HG03108 (cell line): ENCODE measurements around the gene PDIA2.
"Not testable (repeated sequence)": the region's sequence is repeated elsewhere in the genome, so short reads cannot be mapped to it uniquely, and the experiment has no call there.

Experiments
- ATAC-seq: cut with Tn5 transposase; IDR thresholded peaks from one replicate; pipeline ENCODE4 v1.9.1; 2021; ENCODE audit warnings: moderate library complexity; ENCODE audit not compliant: unreplicated experiment

The PDIA2 gene

DNA sequence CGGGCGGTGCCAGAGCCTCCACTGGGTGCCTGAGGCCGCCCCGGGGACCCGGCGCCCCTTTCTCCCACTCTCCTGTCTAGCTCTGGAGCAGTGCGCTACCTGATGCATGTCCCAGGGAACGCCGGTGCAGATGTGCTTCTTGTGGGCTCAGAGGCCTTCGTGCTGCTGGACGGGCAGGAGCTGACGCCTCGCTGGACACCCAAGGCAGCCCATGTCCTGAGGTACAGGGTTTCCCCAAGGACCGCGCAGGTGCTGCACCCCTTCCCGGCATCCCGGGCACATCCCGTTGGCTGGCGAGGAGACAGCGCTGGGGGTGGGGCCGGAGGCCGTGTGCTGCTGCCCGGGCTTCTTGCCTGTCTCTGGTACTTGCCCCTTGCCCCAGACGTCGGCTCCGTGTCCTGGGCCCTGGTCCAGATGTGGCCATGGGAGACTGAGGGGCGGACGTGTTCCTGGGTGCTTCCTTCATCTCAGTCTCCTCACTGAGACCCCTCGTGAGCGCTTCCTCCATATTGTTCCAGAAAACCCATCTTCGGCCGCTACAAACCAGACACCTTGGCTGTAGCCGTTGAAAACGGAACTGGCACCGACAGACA is 19.7 kb upstream of the PDIA2 start:
- no peak for ATAC-seq

DNA sequence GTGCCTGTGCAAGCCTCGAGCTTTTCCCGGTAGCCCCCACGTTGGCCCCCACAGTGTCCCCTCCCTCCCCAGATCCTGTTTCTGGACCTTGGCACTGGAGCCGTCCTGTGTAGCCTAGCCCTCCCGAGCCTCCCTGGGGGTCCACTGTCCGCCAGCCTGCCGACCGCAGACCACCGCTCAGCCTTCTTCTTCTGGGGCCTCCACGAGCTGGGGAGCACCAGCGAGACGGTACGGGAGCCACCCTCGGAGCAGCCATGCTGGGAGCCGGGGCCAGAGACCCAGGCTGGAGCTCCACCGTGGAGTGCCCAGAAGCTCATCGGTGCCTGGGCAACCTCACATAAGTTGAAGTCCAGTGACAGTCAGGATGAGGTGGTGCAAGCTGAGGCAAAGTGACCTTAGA is 19.0 kb upstream of the PDIA2 start:
- no peak for ATAC-seq

DNA sequence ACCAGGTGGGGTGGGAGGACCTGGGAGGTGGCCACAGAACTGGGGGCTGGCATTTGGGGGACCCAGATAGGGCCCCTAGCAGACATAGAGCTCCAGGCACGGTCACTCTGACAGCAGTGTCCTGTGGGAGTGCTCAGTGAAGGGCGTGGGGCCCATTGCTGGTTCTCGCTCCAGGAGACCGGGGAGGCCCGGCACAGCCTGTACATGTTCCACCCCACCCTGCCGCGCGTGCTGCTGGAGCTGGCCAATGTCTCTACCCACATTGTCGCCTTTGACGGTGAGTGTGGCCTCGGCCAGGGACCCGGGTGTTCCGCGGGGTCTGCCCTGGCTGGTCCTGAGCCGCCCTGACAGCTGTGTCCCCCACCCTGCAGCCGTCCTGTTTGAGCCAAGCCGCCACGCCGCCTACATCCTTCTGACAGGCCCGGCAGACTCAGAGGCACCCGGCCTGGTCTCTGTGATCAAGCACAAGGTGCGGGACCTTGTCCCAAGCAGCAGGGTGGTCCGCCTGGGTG is 18.5 kb upstream of the PDIA2 start:
- no peak for ATAC-seq

DNA sequence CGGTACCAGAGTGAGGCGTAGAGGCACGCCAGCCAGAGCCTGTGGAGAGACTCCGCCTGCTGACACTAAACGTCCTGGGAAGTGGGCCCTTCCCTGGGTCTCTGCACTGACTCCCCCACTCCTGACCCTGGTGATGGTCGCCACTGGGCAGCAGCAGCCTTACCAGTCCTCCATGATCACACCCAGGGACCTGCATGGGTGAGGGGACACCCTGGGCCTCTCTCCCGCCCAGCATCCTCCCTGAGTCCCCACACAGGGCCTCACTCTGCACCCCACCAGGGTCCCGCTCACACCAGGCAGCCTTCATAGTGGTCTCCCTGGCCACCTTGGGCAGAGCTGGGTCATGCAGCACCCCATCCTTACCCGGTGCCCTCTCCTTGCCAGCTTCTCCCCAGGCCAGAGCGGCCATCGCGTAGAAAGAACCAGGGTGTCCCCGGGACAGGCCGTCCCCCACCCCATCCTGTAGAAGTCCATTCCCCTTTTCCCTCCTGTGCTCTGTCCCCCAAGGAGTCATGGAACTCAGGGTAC is 17.9 kb upstream of the PDIA2 start:
- no peak for ATAC-seq

DNA sequence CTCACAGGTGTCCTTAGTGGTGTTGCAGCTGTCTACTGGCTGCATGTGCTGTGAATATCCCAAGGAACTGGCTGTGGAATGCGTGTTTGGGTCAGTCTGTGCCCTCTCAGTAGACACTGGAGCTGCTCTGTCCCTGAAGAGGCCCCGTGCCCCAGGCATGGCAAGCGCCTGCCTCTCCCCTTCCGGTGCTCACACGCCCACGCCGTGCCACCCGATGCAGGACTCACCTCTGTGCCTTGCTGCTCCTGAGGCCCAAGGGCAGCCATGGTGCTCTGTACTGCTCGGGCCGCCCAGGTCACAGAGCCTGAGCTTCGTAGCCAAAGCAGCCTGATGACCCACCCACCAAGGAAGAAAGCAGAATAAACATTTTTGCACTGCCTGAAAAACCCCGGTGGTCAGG is 17.3 kb upstream of the PDIA2 start:
- no peak for ATAC-seq

DNA sequence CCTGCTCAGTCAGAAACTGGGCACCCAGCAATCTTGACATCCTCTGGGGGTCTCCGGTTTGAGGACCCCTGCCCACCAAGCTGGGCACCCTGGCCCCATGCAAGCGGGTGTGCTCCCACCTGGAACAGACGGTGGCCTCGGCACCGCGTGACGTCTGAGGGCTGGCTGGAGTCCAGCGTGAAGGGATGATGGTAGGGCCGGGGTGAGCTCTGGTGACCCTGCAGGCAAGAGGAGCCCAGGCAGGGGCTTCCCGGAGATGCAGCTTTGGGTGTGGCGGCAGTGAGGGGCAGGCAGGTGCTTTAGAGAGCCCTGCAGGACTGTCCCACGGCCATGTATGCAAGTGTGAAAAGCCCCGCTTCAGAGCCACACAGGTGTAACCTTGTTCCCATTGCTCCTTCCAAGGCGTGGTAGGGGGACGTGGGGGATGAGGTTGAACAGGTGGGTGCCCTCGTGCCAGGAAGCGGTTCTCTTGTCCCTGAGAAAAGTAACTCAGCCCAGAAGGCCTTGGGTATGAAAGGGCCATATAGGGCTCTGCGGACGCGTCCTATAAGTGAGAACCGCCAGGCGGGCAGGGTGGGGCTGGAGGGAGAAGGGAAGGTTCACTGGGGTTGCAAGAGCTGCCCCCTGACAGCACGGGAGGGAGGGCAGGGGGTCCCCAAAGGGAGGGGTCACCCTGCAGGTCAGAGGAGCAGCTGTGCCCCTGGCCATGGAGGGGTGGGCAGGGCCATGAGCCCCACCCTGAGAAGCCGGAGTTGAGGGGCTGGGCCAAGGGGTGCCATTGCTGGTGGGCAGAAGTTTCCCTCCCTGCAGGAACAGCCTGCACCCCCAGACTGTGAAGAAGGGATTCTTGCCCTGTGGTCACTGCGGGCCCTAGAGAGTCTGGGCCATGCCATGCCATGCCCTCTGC is 16.5 kb upstream of the PDIA2 start:
- no peak for ATAC-seq

DNA sequence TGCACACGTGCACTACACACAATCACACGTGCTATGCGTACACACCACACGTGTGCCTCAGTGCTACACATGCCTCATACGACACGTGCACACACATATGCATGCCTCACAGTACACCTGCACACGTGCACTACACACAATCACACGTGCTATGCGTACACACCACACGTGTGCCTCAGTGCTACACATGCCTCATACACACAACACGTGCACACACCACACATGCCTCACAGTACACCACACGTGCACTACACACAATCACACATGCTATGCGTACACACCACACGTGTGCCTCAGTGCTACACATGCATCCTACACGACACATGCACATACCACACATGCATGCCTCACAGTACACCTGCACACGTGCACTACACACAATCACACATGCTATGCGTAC is 15.4 kb upstream of the PDIA2 start:
- not testable (repeated sequence) for ATAC-seq

DNA sequence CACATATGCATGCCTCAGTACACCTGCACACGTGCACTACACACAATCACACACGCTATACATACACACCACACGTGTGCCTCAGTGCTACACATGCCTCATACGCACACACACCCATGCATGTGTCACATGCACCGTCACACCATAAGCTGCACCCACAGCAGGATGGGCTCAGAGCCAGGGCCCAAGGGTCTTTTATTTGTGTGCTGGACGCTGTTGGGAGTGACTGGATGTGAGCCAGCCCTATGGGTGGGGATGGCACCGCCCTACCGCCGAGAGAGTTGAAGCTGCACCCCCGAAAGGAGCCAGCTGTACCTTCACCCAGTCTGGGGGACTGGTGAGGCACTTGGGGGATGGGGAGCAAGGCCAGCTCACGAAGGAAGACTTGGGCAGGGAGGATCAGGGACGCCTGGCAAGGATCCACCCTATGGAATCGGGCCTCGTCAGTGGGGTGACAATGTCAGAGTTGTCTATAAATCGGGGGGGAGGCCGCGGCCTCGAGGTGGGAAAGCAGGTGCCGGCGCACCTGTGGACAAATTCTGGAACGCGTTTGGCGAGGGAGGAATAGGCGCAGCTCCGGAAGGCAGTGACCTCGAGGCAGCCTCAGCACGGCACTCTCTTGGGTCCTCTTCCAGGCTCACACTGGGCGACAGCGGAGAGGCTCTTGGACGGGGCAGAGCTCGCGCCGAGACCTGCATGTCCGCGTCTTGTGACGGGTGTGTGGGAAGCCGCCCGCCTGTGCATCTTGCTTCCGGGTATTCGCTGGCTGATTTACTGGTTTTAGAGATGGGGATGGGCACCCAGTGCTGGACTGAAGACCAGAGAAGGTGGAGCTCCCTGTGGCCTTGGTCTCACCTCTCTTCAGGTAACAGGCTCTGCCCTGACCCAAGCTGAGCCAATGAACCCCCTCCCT is 14.6 kb upstream of the PDIA2 start:
- no peak for ATAC-seq

DNA sequence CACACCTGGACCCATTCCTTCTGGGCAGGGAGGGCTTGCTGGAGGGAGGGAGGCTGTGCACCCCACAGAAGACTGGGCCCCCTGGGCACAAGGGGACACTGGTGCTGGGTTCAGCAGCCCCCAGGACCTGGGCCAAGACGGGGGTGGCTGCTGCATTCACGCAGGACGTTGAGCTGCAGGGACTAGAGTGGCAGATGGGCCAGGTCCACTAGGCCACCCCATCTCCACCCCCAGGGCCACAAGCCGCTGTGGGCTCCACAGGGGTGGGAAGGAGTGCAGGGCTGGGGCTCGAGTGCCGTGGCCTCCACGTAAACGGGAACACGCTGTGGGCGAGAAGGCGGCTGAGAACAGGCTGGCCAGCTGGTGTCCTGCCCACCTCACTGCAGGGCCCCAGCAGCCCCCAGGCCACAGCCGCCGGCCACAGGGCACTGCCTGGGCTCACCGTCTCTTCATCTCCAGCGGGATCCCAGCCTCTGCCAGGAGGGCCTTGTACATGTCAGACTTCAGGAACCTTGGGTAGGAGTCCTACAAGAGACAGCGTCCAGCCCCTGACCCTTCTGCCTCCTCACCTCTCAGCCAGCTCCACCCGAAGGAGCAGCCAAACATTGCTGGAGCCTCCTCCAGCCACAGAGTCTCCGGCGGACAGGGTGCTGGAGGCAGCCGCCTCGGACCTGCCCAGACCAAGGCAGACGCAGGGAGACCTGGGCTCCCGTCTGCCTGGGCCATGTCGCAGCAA is 13.7 kb upstream of the PDIA2 start:
- ATAC-seq: no peak

DNA sequence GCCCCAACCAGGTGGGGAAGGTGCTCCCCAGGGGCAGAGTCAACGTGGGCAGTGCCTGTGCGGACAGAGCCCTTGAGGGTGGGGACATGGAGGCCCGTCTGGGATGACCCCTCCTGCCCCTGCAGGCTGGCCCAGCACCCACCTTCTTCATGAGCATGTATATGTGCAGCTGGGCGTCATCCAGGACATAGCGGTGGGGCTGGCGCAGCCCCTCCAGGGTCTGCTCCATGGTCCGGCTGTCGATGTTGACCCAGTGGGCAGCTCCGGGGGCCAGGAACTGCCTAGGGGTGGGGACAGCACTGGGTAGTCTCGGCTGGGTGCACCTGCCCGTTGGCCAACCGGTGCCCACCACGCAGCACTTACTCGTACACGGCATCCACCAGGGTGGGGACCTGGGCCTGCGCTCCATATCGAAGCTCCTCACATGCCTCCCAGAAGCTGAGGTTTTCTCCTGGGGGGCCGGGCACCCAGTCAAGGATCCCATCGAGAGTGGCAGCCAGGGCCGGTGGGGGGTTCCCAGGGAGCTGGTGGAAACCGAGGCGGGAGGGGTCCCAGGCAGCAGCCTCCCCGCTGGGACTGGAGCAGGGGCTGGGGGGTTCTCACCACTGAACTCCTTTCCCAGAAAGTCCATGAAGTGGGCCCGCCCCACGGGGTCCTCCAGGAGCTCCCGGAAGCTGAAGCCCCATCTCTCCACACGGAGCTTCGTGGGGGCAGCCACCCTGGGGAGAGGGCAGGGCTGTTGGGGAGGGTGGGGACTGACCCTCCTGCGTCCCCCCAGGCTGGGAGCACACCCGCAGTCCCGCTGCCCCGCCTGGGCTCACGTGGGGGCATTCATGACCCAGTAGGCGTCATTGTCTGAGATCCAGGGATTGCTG is 12.3 kb upstream of the PDIA2 start:
- ATAC-seq: no peak

DNA sequence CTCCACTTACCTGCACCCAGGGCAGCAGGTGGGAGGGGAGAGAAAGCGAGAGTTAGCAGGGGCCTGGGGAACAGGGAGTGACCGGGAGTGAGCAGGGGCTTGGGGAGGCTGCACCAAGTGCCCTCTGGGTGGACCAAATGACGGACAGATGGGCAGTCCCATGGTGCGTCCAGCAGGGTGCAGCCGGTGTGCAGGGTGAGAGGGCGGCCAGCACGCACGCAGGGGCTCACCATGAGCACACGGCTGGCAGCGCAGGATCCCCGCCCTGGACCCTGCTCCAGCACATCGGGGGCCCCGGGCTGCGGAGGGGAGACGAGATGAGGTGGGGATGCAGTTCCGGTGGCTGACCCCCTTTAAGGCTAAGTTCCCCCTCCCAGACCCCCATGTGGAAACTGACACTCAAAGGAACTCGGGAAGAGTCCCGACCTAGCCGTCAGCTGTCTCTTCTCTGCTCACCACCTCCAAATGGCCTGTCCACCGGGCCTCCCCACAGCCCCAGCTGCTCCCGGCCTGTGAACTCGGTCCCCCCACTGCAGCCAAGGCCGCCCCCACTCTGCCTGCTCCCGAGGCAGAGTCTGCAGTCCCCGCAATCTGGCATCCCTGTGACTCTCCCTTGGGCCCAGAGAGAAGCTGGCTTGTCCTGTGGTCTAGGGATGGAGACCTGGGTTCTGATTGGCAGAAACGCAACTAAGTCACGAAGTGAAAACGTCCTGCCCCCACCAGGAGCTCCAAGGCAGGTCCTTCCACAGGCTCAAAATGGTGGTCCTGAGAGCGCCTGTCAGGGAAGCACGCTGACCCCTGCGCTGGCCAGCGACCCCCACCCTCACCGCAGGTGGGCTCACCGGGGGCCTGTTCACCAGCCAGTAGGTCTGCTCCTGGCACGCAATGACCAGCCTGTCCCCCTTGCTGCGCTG is 10.1 kb upstream of the PDIA2 start:
- no peak for ATAC-seq

DNA sequence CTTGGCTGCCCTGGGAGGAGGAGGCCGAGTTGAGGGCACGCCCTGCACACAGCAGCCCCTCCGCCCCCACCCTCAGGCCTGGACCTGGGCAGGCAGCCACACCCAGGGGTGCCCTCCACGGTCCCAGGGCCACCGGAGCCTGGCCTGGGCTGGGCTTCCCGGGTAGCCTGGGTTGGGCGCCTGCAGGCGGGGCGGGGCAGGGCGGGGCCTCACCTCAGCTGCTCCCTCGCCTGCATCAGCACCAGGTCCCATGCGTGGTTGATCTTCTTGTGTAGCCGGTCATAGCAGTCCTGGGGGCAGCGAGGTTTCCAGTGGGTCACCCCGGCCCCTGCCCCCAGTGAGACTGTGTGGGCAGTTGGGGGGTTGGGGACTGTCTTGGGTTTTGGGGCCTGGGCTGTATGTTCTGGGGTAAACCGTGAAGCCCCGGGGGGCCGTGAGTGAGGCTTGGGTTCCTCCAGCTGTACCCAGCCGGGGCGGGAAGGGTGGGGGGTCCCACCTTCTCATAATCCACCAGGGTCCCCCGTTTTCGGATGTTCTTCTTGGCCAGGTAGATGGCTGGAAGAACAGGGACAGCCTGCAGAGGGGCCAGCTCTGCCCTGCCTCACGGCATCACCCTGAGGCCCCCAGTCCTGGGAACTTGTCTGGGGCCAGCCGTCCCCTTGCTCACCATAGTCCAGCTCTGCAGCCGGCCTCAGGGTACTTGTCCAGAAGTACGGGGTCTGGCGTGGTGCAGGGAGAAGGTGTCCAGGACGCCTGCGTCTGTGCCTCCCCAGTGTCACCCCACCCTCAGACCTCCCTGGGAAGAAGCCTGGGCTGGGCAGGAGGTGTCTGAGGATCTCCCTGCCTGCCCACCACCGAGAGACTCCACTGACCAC is 9.2 kb upstream of the PDIA2 start:
- no peak for ATAC-seq

DNA sequence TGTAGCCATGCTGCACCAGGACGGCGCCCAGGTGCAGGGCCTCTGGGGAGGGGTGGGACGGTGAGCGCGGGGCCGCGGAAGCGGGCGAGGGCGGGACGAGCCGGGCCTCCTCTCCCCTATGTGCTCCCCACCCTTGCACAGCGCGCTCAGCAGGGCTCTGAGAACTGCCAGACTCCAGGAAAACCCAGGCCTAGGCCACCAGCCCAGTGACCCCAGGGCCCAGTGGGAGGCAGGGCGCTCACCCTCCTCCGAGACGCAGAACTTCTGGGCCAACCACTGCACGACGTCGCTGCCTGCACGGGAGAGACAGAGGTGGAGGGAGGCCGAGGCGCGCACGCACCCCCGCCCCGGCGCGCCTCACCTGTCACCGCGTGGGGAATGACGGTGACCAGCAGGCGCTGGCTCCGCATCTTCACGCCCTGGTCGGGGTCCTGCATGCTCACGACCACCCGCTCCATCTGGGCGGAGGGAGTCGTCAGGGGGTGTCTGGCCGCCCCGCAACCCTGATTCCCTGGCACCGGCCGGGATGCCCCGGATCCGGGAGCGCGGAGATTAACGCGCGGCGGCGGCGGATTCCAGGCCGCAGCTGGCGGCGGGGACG is 7.8 kb upstream of the PDIA2 start:
- ATAC-seq: no peak

DNA sequence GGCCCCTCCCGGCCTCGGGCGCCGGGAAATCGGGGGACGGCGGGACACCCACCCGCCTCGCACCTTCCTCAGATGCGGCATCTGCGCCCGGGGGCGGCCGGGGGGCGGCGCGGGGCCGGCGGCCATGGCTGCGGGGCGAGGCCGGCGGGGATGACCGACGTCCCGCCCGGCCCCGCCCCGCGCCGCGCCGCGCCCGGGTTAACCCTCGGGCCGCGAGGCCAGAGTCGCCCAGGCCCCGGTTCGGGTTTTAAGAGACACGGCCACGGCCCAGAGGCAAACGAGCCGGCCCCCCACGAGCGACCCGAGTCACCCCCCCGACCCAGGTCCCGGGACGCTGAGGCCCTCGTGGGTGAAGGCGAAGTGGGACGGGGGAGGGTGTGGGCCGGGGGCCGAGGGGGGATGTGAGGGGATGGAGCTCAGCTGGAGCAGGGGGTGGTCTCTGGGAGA is 7.2 kb upstream of the PDIA2 start, which contains the start of gene RGS11:
TSS of gene RGS11 (minus strand) at position 159 of the 447 bp plus-strand sequence. CDS start at position 126, 33 bp downstream.
- ATAC-seq: no peak

DNA sequence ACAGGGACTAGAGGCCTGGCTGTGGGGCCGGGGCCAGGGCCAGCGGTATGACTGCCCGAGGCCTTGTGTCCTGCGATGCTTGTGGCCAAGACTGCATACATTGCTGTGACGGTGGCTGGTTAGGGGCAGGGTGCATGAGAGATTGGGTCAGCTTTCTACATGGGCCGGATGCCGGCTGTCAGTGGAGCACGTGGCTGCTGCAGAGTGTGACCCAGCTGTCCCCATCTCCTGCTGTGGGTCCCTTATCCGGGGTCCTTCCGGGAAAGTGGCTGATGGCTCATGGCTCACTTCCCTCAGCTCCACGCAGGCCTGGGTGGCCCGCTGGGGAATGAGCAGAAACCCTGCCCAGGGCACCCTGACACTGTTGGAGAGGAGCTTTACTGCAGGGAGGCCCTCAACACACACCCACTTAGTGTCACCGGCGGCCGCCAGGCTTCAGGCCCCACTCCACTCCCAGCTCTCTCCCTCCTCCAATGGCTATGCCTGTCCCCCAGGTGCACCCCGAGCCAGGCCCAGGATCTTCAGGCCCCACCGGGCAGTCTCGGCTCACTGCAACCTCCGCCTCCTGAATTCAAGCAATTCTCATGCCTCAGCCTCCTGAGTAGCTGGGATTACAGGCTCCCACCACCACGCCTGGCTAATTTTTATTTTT is 6.4 kb upstream of the PDIA2 start:
- ATAC-seq: no peak

DNA sequence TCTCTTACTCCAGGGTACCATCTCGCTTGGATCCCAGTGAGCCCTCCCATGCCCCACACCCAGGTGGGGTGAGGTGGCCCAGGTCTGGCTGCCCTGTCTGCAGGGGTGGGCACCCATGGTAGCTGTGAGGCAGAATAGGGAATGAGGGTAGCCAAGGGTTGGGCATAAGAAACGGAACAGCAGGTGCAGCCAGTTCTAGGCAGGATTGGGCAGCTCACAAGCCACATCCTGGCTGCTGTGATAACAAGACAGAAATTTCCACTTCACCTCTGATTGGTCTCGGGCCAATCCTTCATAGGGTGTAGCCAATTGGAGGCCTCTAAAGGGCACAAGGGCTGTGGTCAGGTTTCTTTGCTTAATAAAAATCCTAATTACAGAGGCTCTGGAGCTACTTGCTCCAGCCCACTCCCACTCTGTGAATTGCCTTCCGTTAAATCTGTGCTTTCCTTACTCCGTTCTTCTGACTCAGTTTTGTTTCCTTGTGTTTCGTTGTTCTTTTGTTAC is 4.0 kb upstream of the PDIA2 start:
- no peak for ATAC-seq
